Mesenteric fat pad (tissue), 1 donor: ENCODE measurements around the gene FAIM. TPM values are rescaled to one million over a fixed set of nuclear protein-coding genes. Genes with fewer than 3 reads are reported as not detected.
"Not testable (repeated sequence)": the region's sequence is repeated elsewhere in the genome, so short reads cannot be mapped to it uniquely, and the experiment has no call there.

Experiments used
- DNase-seq: peaks from one replicate; pipeline ENCODE4 v3.0.0-alpha.2; 2020; ENCODE audit warnings: low spot score
- total RNA-seq: library from RNA; stranded (reverse); fragmentation: NEBNext Ultra II Directional; extraction: Animal tissue kit (Norgen Biotek cat#: 25700); gene quantifications from one replicate; pipeline ENCODE4 v1.2.1, GENCODE V29; 2021
- donor health status: DM: yes; HTN: yes; CAD: no.

The FAIM gene
- total RNA-seq, 1 donor from 2014 or later, result 20.7 TPM

GRCh38 chr3:138675393-138675792 lies 66.8 kb downstream of the FAIM start:
- no peak for DNase-seq

GRCh38 chr3:138678086-138678485 lies 69.5 kb downstream of the FAIM start:
- no peak for DNase-seq

- DNase-seq, result no peak
Measured at GRCh38 chr3:138678874-138679392, 70.4 kb downstream of the FAIM start.

- DNase-seq, result not testable (repeated sequence)
Measured at GRCh38 chr3:138680974-138681373, 72.4 kb downstream of the FAIM start.

GRCh38 chr3:138681463-138682220 lies 73.1 kb downstream of the FAIM start:
- no peak for DNase-seq

GRCh38 chr3:138682648-138683047 lies 74.1 kb downstream of the FAIM start:
- no peak for DNase-seq

Other genes with a start within 250 kb of the FAIM start
- 0.19 TPM for gene ESYT3, start 174.2 kb upstream of the FAIM start, total RNA-seq
- gene CEP70, start 14.5 kb upstream of the FAIM start, total RNA-seq, result 14.2 TPM
- 31.2 TPM for gene PIK3CB, start 226.2 kb downstream of the FAIM start, total RNA-seq